Adrenal gland (tissue), 5 donors: ENCODE results near the gene COLGALT1.

Experiments
- CTCF ChIP-seq, 6 experiments: fragments of 450-650 bp in 4 of 6; fragments of 200-600 bp in 2 of 6; sonication (generic) in 1 of 6; IDR thresholded peaks; 1 replicate in 5 of 6; 2 replicates in 1 of 6; pipeline versions ENCODE4 v1.5.1 to v1.8.0; 2016 to 2021; ENCODE audit warnings: antibody characterized with exemption in 6 of 6, mild to moderate bottlenecking in 2 of 6, moderate library complexity in 1 of 6
- POLR2A ChIP-seq, 2 donors: fragments of 450-650 bp; IDR thresholded peaks; one replicate each; pipeline ENCODE4 v1.6.1; 2017; ENCODE audit warnings: antibody characterized with exemption in 2 of 2, mild to moderate bottlenecking in 2 of 2, moderate library complexity in 1 of 2
- donor health status: DM: no; HTN: no; CAD: no.

GRCh38 chr19:17525141-17525540 is 30.3 kb upstream of the COLGALT1 start:
- TF ChIP-seq CTCF (IDR thresholded peaks at IDR 0.05) (no peak), POLR2A (IDR thresholded peaks at IDR 0.05) (no peak)
